Measurements from ENCODE around the gene TRIM38.
"Not testable (repeated sequence)": the region's sequence is repeated elsewhere in the genome, so short reads cannot be mapped to it uniquely, and the experiment has no call there.

Gene TRIM38, protein sequence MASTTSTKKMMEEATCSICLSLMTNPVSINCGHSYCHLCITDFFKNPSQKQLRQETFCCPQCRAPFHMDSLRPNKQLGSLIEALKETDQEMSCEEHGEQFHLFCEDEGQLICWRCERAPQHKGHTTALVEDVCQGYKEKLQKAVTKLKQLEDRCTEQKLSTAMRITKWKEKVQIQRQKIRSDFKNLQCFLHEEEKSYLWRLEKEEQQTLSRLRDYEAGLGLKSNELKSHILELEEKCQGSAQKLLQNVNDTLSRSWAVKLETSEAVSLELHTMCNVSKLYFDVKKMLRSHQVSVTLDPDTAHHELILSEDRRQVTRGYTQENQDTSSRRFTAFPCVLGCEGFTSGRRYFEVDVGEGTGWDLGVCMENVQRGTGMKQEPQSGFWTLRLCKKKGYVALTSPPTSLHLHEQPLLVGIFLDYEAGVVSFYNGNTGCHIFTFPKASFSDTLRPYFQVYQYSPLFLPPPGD

DNA sequence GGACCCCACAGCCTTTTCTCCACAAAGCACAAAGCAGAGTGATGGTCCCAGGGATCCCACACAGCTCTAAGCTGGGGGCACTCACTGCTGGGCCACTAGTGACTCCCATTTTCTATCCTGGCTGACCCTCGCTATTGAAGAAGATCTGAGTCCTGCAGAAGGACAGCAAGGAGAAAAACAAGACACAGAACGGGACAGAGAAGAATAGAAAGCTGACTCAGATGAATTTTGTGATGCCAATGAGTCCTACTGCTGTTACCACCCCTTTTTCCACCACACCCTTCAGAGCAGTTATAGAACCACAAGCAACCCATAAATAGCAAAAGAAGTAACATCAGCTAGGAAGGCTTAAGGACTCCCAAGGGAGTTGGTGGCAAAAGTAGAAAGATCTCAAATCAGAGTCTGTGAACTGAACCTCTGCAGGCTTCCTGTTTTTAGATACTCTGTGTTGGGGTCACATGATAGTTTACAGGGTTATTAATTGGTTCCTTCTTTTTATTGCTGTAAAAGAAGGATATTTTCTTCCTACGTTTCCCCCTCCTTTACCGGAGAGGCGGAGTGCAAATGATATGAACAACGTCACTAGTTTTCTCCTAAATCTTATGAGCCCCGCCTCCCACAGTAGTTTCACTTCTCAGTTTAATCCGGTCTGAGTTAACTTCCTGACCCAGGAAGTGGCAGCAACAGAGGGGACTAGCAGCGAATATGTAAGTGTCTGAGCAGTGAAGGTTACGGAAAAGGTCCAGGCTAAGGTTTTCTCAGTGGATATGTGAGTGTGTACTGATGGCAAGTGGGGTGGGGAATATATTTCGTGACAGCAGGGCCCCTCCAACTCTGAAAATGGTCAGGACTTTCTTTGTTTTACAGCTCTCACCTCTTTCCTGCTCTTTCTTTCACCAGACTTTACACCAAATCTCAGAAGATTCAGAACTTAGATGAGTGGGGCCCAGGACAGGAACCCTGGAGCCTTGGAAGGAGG, at the start of gene TRIM38:
Gene TRIM38 (plus strand): TSS at position 654 of the 979 bp plus-strand sequence. CDS start 3,721 bp downstream, outside the sequence.
- no peak for FAIRE-seq

DNA sequence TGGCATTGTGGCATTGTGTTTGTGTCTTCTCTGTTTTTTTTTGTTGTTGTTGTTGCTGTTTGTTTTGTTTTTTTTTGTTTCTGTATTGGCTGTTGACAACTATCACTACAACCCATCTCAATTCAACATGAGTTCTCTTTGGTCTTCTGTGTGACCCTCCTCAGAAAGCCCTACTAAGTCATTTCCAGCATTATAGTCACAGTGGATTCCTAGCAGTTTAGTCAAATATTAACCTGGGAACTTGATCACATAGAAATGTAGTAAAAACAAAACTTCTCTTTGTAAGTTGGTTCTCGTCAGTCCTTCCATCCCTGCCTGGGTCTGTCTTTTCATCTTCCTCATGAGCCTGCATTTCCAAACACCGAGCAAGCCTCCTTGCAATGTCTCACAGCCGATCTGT, 48.9 kb upstream of the TRIM38 start:
- FAIRE-seq, result no peak

DNA sequence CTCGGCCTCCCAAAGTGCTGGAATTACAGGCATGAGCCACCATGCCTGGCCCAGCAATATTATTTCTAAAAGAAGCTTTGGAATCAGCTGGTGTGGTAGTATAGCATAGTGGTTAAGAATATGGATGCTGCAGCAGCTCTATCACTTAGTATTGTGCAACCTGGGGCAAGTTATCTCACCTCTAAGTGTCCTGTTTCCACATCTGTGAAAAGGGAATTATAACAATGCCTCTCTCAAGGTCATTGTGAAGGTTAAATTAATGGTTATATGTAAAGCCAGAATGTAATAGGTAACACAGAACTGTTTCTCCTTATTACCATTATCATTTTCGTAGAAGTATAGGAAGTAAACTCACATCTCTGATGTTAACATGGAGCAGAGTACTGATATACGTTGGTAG, 46.3 kb upstream of the TRIM38 start:
- no peak for FAIRE-seq

DNA sequence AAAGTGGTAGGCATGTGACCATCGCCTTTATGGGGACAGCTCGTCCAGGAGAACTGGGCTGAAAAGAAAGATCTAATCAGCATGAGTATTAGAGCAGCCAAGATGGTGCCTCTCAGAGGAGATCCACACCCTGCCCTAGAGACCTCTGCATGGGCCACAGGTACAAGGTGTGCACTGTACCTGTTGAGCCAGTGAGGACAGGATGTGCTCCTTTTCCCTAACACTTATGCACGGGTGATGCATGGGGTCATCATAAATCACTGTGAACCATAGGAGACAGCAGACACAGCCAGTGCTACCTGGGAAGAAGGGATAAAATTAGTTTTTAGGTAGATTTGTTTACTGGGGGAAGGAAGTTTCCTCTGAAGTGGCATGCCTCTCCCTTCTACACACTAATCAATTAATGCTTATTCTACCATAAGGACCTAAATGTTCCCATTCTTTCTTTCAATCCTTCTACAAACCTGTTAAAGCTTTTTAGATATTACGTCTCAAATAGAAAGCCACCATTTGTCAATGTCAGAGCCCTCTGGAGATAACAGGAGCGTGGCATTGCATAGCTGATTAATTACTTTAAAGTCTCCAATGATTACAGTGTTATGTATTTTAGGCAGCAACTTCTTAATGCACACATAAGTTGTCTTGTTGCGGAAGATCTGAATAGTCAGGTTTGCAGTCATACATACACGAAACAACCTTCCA, 45.7 kb upstream of the TRIM38 start:
- no peak for FAIRE-seq

DNA sequence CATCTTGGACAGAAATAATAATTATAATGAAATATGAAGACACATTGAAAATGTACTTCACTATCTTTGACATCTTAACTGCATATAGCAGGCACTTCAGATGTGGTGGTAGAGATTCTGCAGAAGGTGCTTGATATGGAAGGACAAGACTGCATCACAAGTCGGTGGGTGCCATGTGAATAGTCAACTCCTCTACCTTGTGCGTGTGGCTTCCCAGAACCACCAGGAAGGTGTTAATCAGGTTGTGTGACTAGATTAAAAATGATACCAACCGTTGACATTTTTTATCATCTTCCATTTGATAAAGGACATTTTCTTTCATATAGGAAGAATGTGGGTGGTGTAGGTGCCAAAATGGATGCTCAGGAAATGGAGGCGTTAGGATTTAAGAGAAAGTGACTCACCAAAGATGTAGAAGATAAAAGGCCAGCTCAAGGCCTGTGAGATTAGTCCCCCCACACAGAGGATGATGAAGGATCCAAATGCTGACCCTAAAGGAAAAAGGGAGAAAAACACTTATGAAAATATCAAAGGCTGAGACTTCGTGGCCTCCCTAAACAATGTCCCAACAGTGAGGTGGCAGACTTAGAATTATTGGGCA, 44.4 kb upstream of the TRIM38 start:
- no peak for FAIRE-seq

DNA sequence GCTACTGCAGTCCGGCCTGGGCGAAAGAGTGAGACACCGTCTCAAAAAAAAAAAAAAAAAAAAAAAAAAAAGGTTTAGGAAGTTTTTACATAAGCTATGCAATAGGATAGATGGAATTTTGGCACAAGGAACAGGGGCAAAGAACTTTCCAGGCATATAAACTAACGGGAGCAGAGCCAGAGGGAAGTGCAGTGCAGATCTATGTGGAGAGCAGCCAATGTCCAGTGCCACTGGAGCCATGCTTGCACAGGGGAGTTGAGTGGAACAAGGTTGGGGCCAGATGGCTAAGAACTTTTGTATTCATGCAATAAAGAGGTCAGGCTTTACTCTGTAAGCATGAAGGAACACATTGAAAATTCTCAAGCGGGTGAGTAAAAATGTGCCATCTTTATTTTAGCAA, 42.9 kb upstream of the TRIM38 start:
- no peak for FAIRE-seq

DNA sequence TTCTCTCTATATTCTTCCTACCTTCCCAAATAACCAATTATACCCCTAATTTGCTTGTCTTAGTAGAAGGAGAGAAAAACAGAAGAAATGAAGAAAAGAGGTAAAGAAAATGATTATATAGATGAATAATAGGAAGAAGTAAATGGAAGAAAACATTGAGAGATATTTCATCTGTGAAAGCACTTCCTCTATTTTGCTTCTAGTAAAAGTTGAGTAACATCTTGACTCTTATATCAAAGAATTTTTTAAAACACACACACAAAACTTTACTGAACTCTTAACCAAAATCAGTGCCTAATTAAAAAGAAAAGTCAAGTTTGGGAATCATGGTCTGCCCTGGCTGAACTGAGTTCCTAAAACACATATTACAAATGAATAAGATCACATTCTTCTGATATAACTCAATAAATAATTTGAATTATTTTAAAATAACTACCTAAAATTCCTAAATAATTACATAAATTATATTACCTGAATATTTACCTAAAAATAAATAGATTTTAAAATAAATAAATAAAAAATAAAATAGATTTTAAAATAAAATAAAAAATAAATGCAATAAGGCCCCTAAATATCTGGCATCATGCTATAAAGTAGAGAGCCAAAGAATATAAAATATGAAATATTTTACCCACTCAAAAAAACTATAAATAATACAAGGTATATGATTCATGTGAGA, 40.9 kb upstream of the TRIM38 start:
- FAIRE-seq, result peak; percentile 90

DNA sequence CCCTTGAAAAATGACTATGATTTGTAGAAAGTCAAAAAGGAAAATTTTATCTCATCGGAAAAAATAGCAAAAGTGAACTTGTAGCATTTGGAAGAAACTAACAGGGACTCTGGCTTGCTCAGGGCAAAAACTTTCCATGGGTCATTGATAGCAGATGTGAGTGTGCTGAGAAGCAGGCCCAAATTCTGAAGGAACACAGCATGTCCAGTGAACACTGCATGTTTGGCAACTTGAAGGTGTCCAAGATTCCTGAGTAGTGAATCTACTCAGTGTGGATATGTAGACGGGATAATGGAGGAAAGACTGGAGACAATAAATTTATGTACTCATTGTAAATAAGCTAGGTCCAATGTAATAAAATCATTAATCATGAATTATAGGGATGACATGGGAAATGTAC, 40.3 kb upstream of the TRIM38 start:
- no peak for FAIRE-seq

DNA sequence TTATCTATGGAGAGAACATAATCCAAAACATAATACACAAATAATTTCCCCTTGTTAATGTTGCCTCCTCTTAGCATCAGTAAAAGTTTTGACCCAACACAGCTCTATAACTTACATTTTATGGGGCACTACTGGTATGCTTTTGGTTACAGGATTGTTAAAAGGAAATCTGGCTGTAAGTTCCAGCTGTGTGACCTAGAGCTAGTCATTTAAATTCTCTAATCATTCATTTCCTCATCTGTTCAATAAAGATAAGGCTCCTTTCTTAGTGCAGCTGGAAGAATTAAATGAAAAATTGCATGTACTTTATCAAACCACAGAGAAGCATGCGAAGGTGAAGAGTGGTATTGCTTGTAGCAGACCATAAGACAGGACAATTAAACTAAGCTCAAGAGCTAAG, 36.7 kb upstream of the TRIM38 start:
- FAIRE-seq, result no peak

DNA sequence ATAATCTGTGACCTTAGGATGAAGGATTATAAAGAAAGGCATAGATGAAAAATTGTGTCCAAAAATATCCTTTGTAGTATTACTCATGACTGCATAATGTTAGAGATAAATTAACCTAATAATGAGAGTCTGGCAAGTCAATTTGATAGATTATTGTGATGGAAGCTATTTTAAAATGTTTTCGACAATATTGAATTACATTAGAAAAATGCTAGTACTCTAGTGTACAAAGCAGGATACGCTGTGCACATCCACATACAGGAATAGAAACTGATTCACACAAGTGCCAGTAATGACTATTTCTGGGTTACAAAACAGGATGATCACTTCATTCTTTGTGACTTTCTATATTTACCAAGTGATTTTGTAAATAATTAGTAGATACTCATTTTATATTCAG, 35.4 kb upstream of the TRIM38 start:
- FAIRE-seq, result no peak

DNA sequence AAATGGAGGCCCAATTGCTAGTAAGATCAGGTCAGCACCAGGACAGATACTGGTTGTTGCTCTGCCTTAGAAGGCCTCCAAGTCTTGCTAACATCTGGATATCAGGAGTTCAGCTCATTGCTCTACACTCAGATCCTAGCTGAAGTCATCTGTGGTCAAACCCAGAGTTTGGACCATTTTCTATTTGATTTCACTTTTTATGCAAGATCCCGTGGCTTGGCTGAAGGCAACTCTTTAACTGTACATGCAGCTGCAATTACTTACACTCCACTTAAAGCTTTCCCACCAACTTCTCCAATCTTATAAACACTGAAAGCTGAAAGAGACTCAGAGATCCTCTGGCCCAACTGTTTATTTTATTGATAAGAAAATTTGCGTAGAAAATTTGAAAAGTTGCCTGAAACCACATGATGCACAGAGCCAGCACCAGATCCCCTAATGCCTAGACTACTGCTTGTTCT, 34.8 kb upstream of the TRIM38 start:
- no peak for FAIRE-seq

DNA sequence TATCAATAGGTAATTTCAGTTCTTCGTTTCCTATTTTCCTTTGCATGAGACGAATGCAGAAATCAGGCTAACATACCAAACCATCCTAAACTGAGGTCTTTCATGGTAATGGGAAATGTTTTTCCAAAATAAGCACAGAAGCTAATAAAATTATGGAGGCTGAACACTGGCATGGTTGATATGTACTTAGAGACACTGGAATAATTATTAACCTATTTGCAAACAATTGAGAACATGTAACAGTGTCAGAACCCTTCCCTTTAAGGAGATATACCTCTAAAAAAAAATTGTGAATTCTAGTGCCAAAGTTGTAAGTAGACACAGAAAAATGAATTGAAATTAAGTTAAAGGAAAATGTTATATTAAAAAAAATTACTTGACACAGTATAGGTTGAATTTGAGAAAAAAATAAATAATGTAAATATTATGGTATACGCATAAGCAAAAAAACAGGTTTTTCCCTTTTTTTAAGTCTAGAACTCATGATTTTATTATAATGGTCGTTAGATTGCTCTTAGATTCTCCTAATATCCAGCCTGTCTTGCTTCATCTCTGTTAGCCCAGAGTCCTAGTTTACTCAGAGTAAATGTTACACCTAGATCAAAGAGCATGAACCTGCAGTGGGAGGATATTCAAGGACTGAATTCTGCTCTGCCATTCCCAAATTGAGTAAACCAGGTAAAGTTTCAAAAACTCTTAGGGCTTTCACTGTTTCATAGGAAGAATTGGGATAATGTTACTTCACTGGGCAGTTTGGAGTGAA, 33.9 kb upstream of the TRIM38 start:
- FAIRE-seq, result no peak

DNA sequence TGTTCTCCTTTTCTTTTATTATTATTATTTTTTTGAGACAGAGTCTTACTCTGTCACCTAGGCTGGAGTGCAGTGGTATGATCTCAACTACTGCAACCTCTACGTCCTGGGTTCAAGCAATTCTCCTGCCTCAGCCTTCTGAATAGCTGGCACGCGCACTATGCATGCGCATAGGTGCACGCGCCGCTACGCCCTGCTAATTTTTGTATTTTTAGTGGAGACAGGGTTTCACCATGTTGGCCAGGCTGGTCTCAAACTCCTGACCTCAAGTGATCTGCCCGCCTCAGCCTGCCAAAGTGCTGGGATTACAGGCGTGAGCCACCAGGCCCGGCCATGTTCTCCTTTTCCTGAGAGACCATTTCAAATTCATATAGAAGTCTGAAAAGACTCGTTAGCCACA, 32.8 kb upstream of the TRIM38 start:
- FAIRE-seq, result not testable (repeated sequence)

DNA sequence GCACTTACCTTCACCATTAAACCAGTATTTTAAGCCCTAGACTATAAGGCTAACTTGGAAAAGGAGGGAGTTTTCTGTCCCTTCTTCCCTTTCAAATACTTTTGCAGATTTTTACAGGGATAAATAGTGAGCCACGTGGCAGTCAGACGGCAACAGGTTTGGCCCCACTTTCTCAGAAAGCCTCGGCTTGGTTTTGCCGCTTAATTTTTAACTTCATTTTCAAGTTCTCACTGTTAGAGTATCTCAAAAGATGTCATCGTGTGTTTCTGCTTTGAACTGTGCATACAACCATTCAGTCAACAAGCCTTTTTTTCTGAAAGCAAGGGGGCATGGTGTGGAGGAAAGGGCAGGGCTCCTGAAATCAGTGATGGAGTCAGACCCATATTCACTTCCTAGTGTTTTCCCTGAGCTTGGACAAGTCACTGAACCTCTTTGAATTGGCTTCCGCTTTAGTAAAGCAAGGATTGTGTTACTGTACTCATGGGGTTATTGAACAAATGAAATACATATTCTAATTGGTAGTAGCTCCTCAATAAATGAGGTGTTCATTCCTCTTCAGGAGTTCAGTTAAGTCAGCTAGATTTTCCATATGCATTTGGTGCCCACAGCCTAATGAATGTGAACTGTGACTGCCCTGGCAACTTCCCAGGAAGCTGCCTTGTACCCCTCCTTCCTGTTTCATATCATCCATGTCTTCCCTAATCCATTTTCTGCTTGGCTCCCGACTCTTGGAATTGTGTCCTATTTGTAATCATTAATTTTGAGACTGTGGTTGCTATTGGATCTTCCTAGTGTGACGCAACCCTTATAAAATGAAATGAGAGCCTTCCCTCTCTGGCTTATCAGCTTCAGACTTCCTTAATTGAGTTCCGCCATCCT, 31.8 kb upstream of the TRIM38 start, which contains the start of gene SLC17A2:
Gene SLC17A2 (minus strand): TSS at position 160 of the 879 bp plus-strand sequence. CDS start 4,895 bp downstream, outside the sequence.
- FAIRE-seq, result no peak

DNA sequence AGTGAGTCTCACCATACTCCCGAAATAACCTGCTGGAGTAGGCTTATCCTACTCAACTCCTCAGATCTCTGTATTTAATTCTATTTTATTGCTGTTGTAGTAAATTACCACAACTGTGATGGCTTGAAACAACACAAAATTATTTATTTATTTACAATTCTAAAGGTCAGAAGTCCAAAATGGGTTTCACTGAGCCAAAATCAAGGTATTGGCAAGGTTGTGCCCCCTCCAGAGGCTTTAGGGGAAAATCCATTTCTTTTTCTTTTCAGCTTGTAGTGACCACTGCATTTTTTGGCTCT, 31.2 kb upstream of the TRIM38 start:
- FAIRE-seq, result no peak

DNA sequence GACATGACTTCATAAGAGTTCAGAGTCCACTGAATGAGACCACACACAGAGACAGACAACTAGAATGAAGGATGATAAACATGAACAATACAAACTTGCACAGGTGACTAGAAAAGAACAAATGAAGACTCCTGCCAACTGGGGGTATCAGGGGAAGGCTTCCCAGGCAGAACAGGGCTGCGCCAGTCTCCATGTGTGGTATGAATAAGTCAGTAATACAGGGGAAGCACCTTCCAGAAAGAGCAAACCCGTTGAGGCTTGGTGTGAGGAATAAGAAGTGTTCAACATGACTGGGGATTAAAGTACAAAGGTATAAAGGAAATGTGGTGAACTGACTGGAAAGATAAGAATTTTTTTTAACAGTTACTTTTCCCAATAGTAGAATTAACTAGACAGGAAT, 28.4 kb upstream of the TRIM38 start:
- no peak for FAIRE-seq

DNA sequence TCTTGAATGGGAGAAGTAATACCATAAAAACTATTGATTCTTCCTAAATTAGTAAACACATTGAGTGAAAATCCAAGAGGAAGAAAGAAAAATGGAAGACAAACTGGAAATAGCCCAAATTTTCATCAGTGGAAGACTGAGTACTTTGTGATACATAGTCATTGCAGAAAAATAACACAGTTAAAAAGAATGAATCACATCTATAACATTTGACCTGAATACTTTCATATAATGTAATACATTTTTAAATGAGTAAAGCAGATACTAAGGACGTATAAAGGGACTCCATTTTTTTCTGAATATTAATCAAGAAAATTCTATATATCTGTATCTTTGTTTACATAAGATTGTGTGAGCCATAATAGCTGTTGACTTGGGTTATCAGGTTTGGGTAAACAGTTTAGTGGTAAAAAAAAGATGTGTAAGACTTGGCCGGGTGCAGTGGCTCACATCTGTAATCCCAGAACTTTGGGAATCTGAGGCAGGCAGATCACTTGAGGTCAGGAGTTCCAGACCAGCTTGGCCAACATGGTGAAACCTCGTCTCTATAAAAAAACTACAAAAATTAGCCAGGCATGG, 27.8 kb upstream of the TRIM38 start:
- no peak for FAIRE-seq

DNA sequence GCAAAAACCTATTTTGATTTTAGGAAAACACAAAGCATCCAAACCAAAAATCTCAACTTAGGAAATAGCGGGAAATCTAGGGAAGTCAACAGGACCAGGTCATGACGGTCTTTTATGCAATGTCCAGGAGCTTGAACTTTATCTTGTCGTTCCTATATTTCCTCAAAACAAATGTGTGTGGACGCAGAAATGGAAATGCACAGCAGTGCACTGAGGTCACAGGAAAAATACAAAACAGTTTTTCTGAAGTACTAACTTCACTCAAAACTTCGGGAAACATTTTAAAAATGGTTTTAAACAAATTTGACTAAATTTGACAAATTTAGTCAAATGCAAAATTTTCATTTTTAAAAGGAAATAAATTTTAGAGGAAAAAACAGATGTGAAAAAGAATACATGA, 26.6 kb upstream of the TRIM38 start:
- FAIRE-seq, result no peak

DNA sequence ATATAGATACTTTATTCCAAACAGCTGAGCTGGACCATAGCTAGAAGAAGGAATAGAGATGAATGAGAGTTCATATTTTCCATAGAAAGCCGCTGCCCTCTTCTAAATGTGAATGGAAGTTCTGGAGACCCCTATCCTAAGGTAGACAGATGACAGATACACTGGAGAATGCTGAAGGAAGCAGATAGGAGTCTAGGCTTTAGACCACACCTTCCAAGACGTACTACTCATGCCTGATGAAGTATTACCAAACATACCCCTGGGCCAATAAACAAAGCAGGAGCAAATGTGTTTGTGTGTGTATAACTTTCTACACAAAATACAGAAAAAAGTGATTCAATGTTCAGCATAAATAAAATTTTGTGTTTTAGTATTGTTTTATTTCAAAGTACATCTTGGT, 23.0 kb upstream of the TRIM38 start:
- FAIRE-seq, result no peak

All from A204.1 (cell line).